SK-N-SH (cell line): Measurements from ENCODE around the gene DRD4. TPM values are rescaled to one million over a fixed set of nuclear protein-coding genes. Genes with fewer than 3 reads are reported as not detected.

Source experiments
- CTCF ChIA-PET: fragments of 300-600, 350-600 bp; formaldehyde crosslinking; extraction: SDS; loops from one replicate; lab custom pipeline; 2021; lab: Yijun Ruan, JAX
- POLR2A ChIA-PET: fragments of 350-600 bp; sonication (Branson Sonifier 250); formaldehyde crosslinking; extraction: SDS; loops from one replicate; lab custom pipeline; 2020; ENCODE audit warnings: antibody characterized with exemption, inconsistent platforms; lab: Yijun Ruan, JAX
- DNase-seq: peaks from one replicate; pipeline ENCODE4 v3.0.0; 2012
- H2AFZ ChIP-seq: fragments of 200-600 bp; sonication (generic); 2 replicates; pipeline ENCODE4 v1.8.1; 2016; ENCODE audit warnings: antibody characterized with exemption, mild to moderate bottlenecking, low read depth
- H3F3A ChIP-seq: fragments of 200-600 bp; sonication (generic); replicated peaks from 2 replicates; pipeline ENCODE3; 2016; ENCODE audit warnings: antibody characterized with exemption, mild to moderate bottlenecking; ENCODE audit not compliant: insufficient read depth
- H3K27ac ChIP-seq, 2 experiments: fragments of 200-500 bp in 1 of 2; fragments of 200-600 bp in 1 of 2; sonication (Bioruptor generic) in 1 of 2; sonication (generic), shearing (Covaris generic) in 1 of 2; 2 replicates each; pipeline versions ENCODE4 v1.5.1 to v1.6.1; 2014 to 2016; ENCODE audit warnings: low read depth in 2 of 2, inconsistent platforms in 1 of 2, low read length in 1 of 2, mild to moderate bottlenecking in 1 of 2, mixed read lengths in 1 of 2
- H3K27me3 ChIP-seq: fragments of 200-600 bp; sonication (generic), shearing (Covaris generic); 2 replicates; pipeline ENCODE4 v1.6.1; 2016; ENCODE audit warnings: mixed run types; ENCODE audit not compliant: insufficient read depth
- H3K36me3 ChIP-seq, 2 experiments: fragments of 200-500 bp in 1 of 2; fragments of 200-600 bp in 1 of 2; sonication (Bioruptor generic) in 1 of 2; sonication (generic) in 1 of 2; replicated peaks in 1 of 2; 2 replicates each; pipeline versions ENCODE3 to v1.5.1; 2014 to 2016; ENCODE audit warnings: low read length in 1 of 2, mild to moderate bottlenecking in 1 of 2; ENCODE audit not compliant: insufficient read depth in 2 of 2, control insufficient read depth in 1 of 2
- H3K4me1 ChIP-seq, 2 experiments: fragments of 200-500 bp in 1 of 2; fragments of 200-600 bp in 1 of 2; sonication (Bioruptor generic) in 1 of 2; sonication (generic), shearing (Covaris generic) in 1 of 2; 2 replicates each; pipeline versions ENCODE4 v1.5.1 to v1.6.1; 2014 to 2016; ENCODE audit warnings: low read depth in 1 of 2, low read length in 1 of 2, mixed run types in 1 of 2; ENCODE audit not compliant: insufficient read depth in 2 of 2, control insufficient read depth in 1 of 2
- H3K4me2 ChIP-seq: fragments of 200-600 bp; sonication (generic), shearing (Covaris generic); 2 replicates; pipeline ENCODE4 v1.6.1; 2017; ENCODE audit warnings: mixed run types
- H3K4me3 ChIP-seq, 2 experiments: fragments of 200-500 bp in 1 of 2; fragments of 200-600 bp in 1 of 2; sonication (Bioruptor generic) in 1 of 2; sonication (generic), shearing (Covaris generic) in 1 of 2; 2 replicates each; pipeline versions ENCODE4 v1.5.1 to v1.8.1; 2014 to 2016; ENCODE audit warnings: low read depth in 2 of 2, inconsistent platforms in 1 of 2, low read length in 1 of 2, mild to moderate bottlenecking in 1 of 2, mixed read lengths in 1 of 2, moderate library complexity in 1 of 2
- H3K79me2 ChIP-seq: fragments of 200-600 bp; sonication (generic); 2 replicates; pipeline ENCODE4 v1.8.1; 2017; ENCODE audit warnings: mild to moderate bottlenecking; ENCODE audit not compliant: insufficient read depth
- H3K9ac ChIP-seq: fragments of 200-600 bp; sonication (generic); 2 replicates; pipeline ENCODE4 v1.6.1; 2017; ENCODE audit warnings: mixed run types
- H3K9me2 ChIP-seq: fragments of 200-600 bp; sonication (generic); 2 replicates; pipeline ENCODE4 v1.6.1; 2017; ENCODE audit warnings: mixed run types
- H3K9me3 ChIP-seq: fragments of 200-600 bp; sonication (generic); 2 replicates; pipeline ENCODE4 v1.6.1; 2017; ENCODE audit warnings: mixed run types, mild to moderate bottlenecking, moderate library complexity
- H4K20me1 ChIP-seq: fragments of 200-600 bp; sonication (generic); 2 replicates; pipeline ENCODE4 v1.6.1; 2017; ENCODE audit warnings: mild to moderate bottlenecking, mixed run types; ENCODE audit not compliant: insufficient read depth
- CHD2 ChIP-seq: fragments of 150-350 bp; IDR thresholded peaks from 2 replicates; pipeline ENCODE4 v1.6.1; 2018; ENCODE audit warnings: low read length; ENCODE audit not compliant: partially characterized antibody
- CTCF ChIP-seq: fragments of 200-600 bp; sonication (generic); IDR thresholded peaks from 2 replicates; pipeline ENCODE4 v1.6.1; 2017; ENCODE audit warnings: antibody characterized with exemption, mild to moderate bottlenecking, moderate library complexity
- EZH2phosphoT487 ChIP-seq: fragments of 200-600 bp; sonication (generic); IDR thresholded peaks from 2 replicates; pipeline ENCODE4 v1.6.1; 2017; ENCODE audit warnings: low read depth, mixed run types, mild to moderate bottlenecking, antibody characterized with exemption, moderate library complexity, borderline replicate concordance
- FOXM1 ChIP-seq: IDR thresholded peaks from 2 replicates; pipeline ENCODE4 v1.4.0; 2012; ENCODE audit warnings: low read depth, mild to moderate bottlenecking
- JUND ChIP-seq: IDR thresholded peaks from 2 replicates; pipeline ENCODE4 v1.4.0; 2012
- MEF2A ChIP-seq: IDR thresholded peaks from 2 replicates; pipeline ENCODE4 v1.4.0; 2012; ENCODE audit warnings: low read depth, borderline replicate concordance
- MXI1 ChIP-seq: IDR thresholded peaks from 2 replicates; pipeline ENCODE4 v1.6.1; 2012; ENCODE audit warnings: mild to moderate bottlenecking, low read depth, low read length, improper control_type of control experiment
- POLR2AphosphoS5 ChIP-seq: IDR thresholded peaks from 2 replicates; pipeline ENCODE4 v1.6.1; 2012; ENCODE audit warnings: low read depth, low read length
- RCOR1 ChIP-seq: fragments of 150-350 bp; IDR thresholded peaks from 2 replicates; pipeline ENCODE4 v1.6.1; 2017; ENCODE audit warnings: antibody characterized with exemption, low read length
- REST ChIP-seq: IDR thresholded peaks from 2 replicates; pipeline ENCODE4 v1.6.1; 2012; ENCODE audit warnings: mild to moderate bottlenecking, low read depth, low read length, moderate library complexity
- RFX5 ChIP-seq: IDR thresholded peaks from 2 replicates; pipeline ENCODE4 v1.6.1; 2012; ENCODE audit warnings: mild to moderate bottlenecking, improper control_type of control experiment, low read length
- SMC3 ChIP-seq: IDR thresholded peaks from 2 replicates; pipeline ENCODE4 v1.6.1; 2012; ENCODE audit warnings: low read depth, low read length, improper control_type of control experiment
- TAF1 ChIP-seq: IDR thresholded peaks from 2 replicates; pipeline ENCODE4 v1.6.1; 2012; ENCODE audit warnings: low read depth, mild to moderate bottlenecking, low read length, moderate library complexity, borderline replicate concordance
- TCF12 ChIP-seq: IDR thresholded peaks from 2 replicates; pipeline ENCODE4 v1.4.0; 2012
- USF2 ChIP-seq: fragments of 150-350 bp; IDR thresholded peaks from 2 replicates; pipeline ENCODE4 v1.6.1; 2017; ENCODE audit warnings: antibody characterized with exemption, low read length, low read depth, borderline replicate concordance
- YY1 ChIP-seq: IDR thresholded peaks from 2 replicates; pipeline ENCODE4 v1.4.0; 2012; ENCODE audit warnings: low read depth, mild to moderate bottlenecking
- WGBS: methylation state at CpG from one replicate; pipeline ENCODE4 v1.1.6; 2017; ENCODE audit warnings: low lambda C conversion rate; 5-methylcytosine and 5-hydroxymethylcytosine counted together
- polyA plus RNA-seq, 3 experiments: library from polyadenylated mRNA; depleted of rRNA; stranded (reverse); fragments of >200 nt; gene quantifications; 2 replicates each; pipeline ENCODE4 v1.2.3, GENCODE V29; 2012
- TF ChIP-seq, protein P1 (sequence below): IDR thresholded peaks from 2 replicates; pipeline ENCODE4 v1.4.0; 2012; ENCODE audit warnings: low read depth, borderline replicate concordance
- TF ChIP-seq, protein P2 (sequence below): IDR thresholded peaks from 2 replicates; pipeline ENCODE4; 2012
- TF ChIP-seq, protein P3 (sequence below): fragments of 150-350 bp; IDR thresholded peaks from 2 replicates; pipeline ENCODE4 v1.6.1; 2016; ENCODE audit warnings: mild to moderate bottlenecking, low read depth, low read length
- TF ChIP-seq, protein P4 (sequence below): IDR thresholded peaks from 2 replicates; pipeline ENCODE4 v1.4.0; 2012; ENCODE audit warnings: low read depth, borderline replicate concordance

DRD4 gene
- polyA plus RNA-seq, 1 of the 3 experiments (the other 2 are of a cell fraction): not detected

- Histone ChIP-seq H3K27ac (no peak overlapping the region), H3K4me3 (no peak overlapping the region), H3K79me2 (no peaks in the 10 kb centered on the region), H3K4me2 (no peak overlapping the region), H2AFZ (no peak overlapping the region), H3K9me3 (no peaks in the 10 kb centered on the region), H3K9ac (no peak overlapping the region), H3F3A (peaks cover 13% of the 10 kb centered on the region), H3K36me3 (no peaks in the 10 kb centered on the region), H3K4me1 (no peaks in the 10 kb centered on the region), H3K27me3 (no peaks in the 10 kb centered on the region), H4K20me1 (no peaks in the 10 kb centered on the region), H3K9me2 (no peaks in the 10 kb centered on the region)
- no peak for DNase-seq
- TF ChIP-seq EZH2phosphoT487 (no peak), FOXM1 (no peak), JUND (no peak), CHD2 (no peak), MEF2A (no peak), CTCF (no peak), TAF1 (no peak), USF2 (no peak), MXI1 (no peak), REST (no peak), RFX5 (no peak), SMC3 (no peak), RCOR1 (no peak), TCF12 (no peak), YY1 (no peak), POLR2AphosphoS5 (no peak)
- TF ChIP-seq, protein P1, sequence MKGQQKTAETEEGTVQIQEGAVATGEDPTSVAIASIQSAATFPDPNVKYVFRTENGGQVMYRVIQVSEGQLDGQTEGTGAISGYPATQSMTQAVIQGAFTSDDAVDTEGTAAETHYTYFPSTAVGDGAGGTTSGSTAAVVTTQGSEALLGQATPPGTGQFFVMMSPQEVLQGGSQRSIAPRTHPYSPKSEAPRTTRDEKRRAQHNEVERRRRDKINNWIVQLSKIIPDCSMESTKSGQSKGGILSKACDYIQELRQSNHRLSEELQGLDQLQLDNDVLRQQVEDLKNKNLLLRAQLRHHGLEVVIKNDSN: no peak
- TF ChIP-seq, protein P2, sequence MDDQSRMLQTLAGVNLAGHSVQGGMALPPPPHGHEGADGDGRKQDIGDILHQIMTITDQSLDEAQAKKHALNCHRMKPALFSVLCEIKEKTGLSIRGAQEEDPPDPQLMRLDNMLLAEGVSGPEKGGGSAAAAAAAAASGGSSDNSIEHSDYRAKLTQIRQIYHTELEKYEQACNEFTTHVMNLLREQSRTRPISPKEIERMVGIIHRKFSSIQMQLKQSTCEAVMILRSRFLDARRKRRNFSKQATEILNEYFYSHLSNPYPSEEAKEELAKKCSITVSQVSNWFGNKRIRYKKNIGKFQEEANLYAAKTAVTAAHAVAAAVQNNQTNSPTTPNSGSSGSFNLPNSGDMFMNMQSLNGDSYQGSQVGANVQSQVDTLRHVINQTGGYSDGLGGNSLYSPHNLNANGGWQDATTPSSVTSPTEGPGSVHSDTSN: no peak
- TF ChIP-seq, protein P3, sequence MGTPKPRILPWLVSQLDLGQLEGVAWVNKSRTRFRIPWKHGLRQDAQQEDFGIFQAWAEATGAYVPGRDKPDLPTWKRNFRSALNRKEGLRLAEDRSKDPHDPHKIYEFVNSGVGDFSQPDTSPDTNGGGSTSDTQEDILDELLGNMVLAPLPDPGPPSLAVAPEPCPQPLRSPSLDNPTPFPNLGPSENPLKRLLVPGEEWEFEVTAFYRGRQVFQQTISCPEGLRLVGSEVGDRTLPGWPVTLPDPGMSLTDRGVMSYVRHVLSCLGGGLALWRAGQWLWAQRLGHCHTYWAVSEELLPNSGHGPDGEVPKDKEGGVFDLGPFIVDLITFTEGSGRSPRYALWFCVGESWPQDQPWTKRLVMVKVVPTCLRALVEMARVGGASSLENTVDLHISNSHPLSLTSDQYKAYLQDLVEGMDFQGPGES: no peak
- TF ChIP-seq, protein P4, sequence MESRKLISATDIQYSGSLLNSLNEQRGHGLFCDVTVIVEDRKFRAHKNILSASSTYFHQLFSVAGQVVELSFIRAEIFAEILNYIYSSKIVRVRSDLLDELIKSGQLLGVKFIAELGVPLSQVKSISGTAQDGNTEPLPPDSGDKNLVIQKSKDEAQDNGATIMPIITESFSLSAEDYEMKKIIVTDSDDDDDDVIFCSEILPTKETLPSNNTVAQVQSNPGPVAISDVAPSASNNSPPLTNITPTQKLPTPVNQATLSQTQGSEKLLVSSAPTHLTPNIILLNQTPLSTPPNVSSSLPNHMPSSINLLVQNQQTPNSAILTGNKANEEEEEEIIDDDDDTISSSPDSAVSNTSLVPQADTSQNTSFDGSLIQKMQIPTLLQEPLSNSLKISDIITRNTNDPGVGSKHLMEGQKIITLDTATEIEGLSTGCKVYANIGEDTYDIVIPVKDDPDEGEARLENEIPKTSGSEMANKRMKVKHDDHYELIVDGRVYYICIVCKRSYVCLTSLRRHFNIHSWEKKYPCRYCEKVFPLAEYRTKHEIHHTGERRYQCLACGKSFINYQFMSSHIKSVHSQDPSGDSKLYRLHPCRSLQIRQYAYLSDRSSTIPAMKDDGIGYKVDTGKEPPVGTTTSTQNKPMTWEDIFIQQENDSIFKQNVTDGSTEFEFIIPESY: no peak
- POLR2A ChIA-PET: no interaction called here
- WGBS: 71% methylated on average over 4 of the region's 25 CpGs
- CTCF ChIA-PET: interaction anchor here (1.0 kb wide), 1 partner anchor 38 kb away, joined by 3 read pairs; no protein-coding TSS in a partner anchor
Measured at GRCh38 chr11:623999-624704, 12.9 kb upstream of the DRD4 start.
